Activated effector memory CD4-positive, alpha-beta T cell treated with anti-CD3 and anti-CD28 coated beads, Interleukin-2, amount 50 U/mL, for 16 hours (primary cell): ENCODE data around the gene TVP23A.
"Not testable (repeated sequence)": the region's sequence is repeated elsewhere in the genome, so short reads cannot be mapped to it uniquely, and the experiment has no call there.

ENCODE experiments used
- DNase-seq: peaks from one replicate; pipeline ENCODE4 v3.0.0-alpha.2; 2020

Gene TVP23A

DNA sequence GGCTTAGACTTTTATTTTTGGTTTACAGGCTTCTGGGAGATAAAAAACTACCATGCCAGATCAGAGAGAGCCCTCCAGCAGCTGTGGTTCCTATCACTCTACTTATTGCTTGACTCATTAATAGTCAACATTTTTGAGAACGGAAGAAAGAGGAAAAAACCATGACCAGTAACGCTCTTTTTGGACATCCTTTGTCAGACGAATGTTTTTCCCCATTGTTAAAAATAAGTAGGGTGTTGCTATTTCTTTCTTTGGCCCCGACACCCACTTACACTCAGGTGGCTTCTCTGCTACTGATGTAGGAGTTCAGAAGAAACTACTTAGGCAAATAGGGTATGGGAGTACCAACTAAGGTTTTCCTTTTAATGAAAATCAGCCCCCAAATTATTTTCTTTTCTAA is 27.5 kb downstream of the TVP23A start:
- no peak for DNase-seq

DNA sequence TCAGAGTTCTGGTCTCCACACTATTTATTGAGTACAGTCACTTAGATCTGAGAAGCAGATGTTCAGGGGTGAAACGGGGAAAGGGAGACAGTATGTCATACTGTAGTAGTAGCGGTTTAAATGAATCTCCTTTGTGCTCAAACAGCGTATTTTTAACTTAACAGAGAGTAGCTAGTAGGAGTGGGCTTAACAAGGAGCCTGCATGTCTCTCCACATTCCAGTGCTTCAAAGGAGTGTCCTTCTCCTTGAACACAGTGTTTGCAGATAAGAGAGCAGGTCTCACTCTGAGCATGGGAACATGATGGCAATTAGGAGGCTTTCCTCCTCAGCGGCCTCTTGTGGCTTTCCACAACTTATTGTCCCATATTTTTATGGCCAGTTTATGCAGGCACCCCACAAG is 30.0 kb downstream of the TVP23A start:
- DNase-seq = not testable (repeated sequence)

DNA sequence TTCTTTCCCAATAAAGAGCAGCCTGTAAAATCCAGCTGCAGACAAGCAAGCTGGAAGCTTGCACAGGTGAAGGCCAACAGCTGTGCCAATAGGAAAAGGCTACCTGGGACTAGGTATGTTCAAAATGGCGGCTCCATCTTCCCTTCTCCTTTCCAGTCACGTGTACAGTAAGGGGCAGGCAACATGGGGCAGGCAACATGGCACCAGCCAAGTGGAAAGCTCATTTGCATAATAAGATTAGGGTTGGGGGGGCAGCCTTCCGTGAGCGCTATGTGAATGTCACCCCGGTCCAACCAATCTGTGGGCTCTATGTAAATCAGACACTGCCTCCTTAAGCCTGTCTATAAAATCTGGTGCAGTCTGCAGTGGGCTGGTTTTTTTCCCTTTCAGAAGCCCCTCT is 31.3 kb downstream of the TVP23A start:
- no peak for DNase-seq

DNA sequence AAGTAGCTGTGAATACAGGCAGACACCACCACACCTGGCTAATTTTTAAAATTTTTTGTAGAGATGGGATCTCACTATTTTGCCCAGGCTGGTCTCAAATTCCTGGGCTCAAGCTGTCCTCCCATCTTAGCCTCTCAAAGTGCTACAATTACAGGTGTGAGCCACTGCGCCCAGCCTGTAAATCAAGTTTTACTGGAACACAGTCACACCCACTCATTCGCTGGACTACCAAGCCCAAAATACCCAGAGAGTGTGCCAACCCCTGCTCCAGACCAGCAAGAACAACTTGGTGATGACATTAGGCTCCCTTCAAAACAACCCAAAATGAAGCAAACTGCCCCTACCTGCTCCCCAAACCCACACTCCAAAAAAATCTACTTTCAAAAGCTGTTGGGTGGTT is 36.0 kb downstream of the TVP23A start:
- DNase-seq = no peak

DNA sequence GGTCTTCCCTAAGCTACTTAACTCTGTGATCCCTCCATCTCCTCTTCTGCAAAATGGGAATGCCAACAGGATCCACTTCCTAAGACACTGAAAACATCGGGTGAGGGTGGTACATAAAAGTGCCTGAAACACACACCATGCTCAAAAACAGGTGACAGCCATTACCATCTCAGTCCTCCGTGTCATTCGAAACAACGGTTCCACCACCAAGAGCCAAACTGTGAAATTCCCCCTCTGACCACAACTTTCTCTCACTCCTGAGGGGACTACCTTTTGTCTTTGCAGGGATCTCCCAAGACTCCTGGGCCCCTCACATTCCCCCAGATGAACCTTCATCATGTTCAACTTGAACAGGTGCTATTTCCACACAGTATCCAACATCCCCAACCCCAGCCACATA is 38.0 kb downstream of the TVP23A start:
- no peak for DNase-seq

DNA sequence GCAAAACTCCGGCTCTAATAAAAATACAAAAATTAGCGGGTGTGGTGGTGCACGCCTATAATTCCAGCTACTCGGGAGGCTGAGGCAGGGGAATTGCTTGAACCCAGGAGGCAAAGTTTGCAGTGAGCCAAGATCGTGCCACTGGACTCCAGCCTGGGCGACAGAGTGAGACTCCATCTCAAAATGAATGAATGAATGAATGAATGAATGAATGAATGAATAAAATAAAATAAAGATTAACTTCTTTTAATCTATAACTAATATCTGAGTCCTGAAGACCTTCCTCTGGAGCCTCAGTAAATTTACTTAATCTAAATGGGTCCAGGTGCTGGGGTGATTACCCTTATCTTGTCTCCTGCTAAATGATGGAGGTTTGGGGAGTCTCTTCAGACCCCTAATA is 38.7 kb downstream of the TVP23A start:
- DNase-seq = not testable (repeated sequence)

DNA sequence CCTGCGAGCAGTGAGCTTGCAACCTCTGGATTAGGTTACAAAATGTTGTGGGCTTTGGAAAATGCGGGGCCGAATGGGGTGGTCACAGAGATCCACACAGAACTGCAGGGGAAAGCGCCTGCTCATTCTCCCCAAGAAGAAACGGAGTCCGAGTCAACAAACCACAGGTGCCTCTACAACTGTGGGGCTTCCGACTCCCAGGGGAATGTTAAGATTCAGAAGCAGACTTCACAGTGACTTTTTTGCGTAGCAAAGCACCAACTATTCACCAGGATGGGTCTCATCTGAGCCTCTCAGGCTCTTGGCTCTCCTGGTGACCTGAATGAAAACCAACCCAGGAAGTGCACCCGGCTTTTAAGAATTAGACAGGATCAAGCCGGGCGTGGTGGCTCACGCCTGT is 41.2 kb downstream of the TVP23A start:
- DNase-seq = no peak

DNA sequence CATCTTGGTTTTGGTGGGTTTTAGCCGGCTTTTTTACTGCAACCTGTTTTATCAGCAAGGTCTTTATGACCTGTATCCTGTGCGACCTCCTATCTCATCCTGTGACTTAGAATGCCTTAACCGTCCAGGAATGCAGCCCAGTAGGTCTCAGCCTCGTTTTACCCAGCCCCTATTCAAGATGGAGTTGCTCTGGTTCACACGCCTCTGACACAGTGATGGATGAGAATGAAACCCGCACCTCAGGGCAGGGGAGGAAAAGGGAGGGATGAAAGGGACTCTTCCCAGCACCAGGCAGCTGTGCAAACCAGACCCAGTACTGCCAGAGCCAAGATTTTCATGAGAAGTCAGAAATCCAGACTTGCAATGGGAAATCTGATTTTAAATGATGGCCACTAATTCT is 41.7 kb downstream of the TVP23A start:
- not testable (repeated sequence) for DNase-seq

DNA sequence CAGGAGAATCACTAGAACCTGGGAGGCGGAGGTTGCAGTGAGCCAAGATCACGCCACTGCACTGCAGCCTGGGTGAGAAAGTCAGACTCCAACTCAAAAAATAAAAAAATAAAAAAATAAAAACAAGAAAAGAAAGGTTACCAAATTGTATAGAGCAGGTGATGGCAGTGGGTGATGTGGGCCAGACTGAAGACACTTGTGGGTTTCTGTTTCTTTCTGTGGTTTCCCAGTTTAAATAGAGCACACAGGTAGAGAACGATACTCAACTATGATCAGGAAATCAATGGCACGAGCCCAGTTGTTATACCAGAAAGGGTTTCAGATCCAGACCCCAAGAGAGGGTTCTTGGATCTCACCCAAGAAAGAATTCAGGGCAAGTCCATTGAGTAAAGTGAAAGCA is 42.3 kb downstream of the TVP23A start:
- DNase-seq = no peak

DNA sequence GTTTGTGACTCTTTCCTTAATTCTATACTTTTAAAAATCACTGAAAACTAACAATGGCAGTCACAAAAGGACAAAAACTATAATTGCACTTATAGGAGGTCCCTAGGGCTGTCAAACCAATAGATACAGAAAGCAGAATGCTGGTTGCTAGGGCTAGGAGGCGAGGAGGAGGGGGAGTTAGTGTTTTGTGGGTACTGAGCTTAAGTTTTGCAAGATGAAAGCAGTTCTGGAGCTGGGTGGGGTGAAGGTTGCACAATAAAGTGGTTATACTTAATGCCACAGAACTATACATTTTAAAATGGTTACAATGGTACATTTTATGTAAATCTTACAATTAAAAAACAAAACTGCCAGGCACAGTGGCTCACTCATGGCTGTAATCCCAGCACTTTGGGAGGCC is 47.7 kb downstream of the TVP23A start:
- DNase-seq = no peak

DNA sequence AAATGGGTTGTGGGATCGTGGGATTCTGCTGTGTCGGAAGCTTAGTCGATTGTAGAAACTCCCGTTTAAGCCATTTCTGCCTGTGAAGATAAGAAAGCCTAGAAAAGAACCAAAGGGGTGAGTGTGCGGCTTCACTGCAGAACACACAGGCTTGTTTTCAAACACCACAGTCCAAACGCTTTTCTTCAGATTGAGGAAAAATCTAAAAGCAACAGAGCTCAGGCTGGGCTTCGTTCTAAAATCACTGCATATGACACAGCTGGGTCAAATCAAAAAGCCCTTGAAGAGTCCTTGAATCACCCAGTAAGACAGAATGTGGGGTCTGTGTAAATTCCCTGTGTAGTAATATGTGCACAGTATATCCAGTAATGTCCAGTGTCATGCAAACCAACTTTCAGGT is 49.2 kb downstream of the TVP23A start:
- no peak for DNase-seq

DNA sequence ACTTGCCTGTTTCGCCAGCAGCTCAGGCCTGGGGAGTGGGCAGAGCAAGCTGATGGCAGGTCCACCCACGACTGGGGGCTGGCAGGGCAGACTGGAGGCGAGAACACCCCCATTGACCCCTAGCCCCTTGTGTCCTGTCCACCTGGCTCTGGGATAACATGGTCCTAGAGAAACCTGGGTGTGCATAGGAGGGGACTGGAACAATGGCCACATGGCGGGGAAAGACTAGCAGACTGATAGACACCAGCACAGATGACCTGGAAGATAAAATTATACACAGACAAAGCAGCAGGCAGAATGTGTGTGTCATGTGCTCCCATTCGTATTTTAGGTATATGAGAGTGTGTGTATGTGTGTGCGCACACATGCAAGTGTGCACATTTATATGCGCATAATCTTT is 51.5 kb downstream of the TVP23A start:
- no peak for DNase-seq

DNA sequence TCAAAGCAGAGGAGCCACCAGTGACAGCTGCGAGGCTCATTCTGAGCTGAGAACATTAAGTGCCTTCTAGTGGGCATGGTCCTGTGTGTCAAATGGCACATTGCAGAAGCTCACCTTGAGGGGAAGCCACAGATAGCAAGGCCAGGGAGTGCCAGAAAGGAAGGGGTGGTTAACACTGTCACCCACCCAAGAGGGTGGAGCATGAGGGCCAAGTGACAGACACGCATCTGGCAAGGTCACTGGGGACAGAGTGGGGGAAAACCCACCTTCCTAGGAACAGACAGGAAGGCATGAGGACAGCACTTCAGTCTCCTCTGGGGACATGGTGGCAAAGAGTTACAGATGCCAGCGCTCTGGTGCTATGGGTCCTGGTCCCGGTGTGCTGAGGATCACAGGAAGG is 52.8 kb downstream of the TVP23A start:
- DNase-seq = no peak

DNA sequence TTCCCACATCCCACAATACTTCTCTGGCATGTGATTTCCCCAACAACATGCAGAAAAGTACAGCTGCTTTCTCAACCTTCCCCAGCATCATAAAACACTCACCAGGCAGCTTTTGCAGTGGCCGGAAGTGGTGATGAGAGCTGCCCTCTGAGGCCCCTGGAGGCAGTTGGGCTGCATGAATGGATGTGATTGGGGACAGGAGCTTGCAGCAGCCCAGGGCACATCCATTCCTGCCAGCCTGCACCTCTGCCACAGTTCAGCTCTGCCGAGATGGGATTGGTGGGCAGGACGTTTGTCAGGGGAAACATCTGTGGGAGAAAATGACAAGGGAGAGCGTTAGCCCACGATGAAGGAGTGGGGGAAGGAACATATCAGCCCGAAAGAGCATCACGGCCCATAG is 55.1 kb downstream of the TVP23A start:
- no peak for DNase-seq

DNA sequence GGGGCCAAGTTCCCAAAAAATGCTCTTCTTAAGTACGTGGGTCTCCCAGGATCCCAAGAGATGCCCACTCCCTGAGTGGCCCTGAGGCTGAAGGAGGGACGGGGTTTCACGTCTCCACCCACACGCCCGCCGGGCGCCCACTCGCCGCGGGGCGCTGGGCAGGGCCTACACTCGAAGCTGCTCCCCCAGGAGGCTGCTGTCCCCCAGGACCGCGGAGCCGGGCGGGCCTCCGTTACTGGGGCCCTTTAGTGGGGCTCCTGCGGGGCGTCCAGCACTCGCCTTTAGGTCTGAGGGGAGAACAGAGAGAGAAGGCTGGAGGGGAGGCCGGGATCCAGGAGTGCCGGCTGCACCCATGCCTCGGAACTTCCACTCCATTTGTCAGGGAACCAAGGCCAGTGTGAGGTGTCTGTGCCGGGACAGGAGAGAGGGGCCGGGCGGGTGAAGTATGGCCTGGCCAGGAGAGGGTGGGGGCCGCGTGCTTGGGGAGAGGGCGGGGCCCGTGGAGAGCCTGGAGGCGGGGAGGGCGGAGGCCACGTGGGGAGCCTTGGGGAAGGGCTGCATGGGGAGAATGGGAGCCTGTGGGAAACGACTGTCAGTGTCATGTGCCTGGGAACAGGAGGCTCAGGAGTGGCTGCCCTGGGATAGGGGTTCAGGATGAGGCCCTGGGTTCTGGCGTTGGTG is 56.1 kb downstream of the TVP23A start:
- no peak for DNase-seq

DNA sequence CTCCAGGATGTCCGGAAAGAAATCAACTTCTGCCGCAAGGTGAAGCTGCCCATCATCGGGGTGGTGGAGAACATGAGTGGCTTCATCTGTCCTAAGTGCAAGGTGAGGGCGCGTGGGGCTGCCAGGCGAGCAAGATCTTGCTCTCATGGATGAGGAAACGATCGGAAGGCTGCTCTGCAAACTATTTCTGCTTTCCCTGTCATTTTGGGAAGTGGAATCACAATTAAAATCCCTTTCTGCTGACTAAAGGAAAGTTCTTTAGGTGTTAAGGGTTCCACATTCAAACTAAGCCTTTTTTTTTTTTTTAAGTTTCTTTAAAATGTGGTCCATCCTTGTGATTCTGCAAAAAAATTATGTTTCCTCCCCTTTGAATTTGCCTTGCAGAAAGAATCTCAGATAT is 57.2 kb downstream of the TVP23A start:
- DNase-seq = no peak

DNA sequence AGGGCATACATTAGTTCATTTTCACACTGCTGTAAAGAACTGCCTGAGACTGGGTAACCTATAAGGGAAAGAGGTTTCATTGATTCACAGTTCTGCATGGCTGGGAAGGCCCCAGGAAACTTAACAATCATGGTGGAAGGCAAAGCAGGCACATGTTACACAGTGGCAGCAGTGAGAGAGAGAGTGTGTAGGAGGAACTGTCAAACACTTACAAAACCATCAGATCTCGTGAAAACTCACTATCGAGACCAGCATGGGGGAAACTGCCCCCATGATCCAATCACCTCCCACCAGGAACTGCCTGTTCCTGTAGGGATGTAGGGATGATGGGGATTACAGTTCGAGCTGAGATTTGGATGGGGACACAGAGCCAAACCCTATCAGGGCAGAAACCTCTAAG is 57.7 kb downstream of the TVP23A start:
- no peak for DNase-seq

DNA sequence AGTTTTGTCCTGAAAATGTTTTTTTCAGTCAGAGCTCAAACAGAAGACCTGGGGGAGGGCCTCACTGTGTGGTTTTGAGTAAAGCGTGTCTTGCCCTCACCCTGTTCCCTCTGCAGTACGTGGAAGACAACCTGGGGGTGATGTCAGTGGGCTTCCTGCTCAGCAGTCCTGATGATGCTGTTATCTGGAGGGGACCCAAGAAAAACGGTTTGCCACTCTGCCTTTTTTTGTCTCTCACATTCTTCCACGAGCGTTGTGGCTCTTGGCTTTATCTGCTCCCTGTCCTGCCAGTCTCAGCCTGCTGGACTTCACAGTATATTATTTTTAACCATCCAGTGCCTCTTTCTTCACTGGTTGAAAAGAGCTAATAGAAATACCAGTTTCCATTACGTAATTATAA is 62.0 kb downstream of the TVP23A start:
- DNase-seq = no peak

DNA sequence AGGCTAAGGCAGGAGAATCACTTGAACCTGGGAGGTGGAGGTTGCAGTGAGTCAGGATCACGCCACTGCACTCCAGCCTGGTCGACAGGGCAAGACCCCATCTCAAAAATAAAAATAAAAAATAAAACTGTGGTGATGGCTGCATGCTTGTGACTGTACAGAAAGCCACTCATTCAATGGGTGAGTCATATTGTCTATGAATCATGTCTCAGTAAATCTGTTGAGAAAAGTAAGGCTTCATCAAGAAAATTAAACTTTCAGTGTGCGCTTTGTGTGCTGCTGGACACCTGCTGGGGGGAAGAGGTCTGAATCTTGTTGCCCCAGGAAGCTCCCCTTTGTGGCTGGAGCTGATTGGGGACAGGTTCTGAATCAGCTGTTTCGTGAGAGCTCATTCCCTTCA is 63.7 kb downstream of the TVP23A start:
- DNase-seq = no peak

DNA sequence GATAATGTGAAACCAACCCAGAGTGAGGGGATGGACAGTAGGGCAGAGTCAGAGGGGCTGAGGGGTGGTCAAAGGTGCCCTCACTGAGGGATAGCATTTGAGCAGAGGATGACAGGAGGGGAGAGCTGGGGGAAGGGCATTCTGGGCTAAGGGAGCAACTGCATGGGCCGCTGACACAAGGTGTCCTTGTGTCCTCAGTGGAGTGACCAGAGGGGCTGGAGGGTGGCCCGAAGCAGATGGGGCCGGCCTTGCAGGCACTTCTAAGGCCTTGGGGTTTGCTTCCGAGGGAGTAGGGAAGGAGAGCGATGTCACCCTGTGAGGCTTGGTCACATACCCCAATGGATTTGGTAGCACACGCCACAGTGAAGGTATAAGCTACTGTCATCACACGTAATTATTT is 64.9 kb downstream of the TVP23A start:
- DNase-seq = no peak

DNA sequence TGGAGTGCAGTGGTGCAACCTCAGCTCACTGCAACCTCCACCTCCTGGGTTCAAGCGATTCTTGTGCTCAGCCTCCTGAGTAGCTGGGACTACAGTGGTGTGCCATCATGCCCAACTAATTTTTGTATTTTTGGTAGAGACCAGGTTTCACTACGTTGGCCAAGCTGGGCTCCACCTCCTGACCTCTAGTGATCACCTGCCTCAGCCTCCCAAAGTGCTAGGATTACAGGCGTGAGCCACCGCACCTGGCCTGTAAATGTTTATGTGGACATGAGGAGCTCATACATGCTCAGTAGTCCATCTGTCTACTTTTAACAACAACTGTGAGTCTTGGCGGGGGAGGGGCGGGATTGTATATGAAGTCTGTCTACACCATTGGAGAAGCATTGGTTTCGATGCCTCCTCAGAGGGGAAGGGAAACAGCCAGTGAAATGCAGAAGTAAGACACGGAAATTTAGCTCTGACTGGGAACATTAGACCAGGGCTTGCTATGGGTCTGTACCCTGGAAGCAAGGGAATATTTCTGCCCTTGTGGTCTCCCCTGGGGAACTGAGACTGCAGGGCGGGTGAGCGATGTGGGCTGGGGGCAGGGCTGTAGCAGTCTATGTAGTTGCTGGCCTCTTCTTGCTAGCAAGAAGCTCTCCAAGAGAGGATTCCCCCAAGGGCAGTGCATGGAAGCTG is 65.6 kb downstream of the TVP23A start:
- no peak for DNase-seq

DNA sequence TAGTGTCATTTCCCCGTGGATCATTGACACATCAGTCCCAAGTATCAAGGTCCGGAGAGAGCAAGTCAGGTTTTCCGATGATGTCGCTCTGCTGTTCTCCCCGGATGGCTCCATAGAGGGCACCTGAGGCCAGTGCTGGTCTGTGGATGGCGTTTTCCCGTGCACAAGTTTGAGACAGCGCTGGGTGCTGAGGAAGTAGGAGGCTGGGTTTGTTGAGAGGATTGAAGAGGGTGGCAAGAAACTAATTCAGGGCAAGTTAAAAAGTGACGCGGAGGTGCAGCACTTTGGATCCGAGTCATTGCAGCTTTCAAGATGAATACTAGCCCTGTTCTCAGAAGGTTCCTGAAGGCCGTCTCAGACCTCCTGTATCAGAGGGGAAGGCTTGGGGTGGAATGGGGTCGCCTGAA is 67.3 kb downstream of the TVP23A start:
- DNase-seq = no peak

DNA sequence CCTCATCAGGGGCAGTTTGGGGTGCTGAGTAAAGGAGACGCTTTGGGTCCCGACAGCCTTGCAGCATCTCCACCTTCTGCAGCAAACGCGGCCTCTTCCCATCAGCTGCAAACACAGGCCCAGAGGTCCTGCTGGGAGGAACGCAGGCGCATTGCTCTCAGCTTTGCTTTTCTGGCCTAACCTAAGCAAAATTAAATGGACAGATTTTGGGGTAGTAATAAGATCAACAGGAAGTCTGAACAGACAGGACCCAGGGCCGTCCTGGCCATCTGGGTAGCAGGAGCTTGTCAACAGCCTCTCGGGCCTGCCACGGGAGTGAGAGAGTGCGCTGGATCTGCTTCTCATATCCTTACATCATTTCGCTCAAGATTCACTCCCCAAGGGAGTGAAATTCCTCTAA is 67.8 kb downstream of the TVP23A start:
- DNase-seq = no peak

DNA sequence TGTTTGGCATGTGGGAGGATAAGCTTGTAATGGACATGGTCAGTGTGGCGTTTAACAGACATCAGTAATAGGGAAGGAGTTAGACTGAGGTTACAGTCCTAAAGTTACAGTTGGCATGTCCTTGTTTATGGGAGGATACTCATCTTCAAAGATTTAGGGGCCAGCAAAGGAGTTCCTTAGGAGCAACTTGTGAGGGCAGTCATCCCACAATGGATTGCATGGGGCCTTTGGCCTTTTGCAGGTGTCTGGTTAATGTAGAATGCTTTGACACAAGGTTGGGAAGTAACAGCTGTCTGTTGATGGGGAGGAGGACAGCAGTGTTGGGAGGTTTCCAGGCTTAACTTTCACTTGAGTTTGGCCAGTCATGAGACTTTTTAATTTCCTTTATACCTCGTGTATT is 72.8 kb downstream of the TVP23A start:
- DNase-seq = no peak

DNA sequence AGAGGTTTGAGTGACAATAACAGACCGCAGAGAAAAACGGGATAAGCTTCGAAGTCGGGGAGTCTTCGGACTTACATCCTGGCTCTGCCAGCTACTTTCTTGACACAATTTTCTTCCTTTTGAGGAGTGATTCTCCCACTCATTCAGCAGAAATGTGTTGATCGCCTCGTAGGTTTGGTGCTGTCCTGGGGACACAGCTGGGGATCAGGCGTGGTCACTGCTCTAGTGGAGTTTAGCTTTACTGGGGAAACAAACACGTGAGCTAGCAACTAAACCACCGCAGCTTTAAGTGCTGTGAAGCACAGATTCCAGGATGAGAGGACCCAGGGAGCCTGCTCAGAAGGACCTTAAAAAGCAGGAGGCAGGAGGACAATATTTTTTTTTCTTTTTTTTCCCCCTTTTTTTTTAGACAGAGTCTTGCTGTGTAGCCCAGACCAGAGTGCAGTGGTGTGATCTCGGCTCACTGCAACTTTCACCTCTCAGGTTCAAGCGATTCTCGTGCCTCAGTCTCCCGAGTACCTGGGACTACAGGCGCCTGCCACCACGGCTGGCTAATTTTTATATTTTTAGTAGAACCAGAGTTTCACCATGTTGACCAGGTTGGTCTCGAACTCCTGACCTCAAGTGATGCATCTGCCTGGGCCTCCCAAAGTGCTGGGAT is 74.1 kb downstream of the TVP23A start:
- DNase-seq = no peak
